ENCODE measurements around the gene MFAP3L.

Gene MFAP3L

DNA sequence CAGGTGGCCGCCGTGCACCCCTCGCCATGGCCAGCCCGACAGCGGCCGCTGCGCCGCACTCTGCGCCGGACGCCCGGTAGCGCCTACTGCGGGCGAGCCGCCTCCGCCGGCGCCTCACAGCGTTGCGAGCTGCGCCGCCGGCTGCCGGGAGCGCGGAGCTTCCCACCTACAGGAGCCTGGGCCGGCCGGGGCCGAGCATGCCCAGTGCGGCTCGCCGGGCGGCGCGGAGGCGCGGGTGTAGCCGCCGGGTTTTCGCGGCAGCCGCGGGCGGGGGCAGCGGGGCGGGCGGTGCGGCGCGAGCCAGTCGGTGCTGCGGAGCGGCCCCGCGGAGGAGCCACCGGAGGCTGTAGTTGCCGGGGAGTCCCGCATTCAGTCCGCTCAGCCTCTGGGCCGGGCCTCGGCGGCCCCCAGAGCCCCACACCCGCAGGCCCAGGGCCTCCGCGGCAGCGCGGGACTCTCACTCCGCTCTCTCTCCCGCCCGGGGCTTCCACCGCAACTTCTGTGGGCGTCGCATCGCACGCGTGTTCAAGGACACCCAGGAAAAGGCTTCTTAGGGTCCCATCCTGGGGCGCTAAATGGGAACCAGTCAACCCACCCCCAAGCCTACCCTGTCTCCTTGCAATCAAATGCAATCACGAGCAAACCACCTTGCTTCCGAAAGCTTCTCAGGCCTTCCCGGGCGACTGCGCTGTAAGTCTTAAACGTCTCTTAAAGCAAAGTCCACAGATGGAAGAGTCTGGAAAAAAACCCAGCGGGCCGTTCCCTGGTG, at the start of gene MFAP3L:
MFAP3L (minus strand) TSS at position 143 of the 769 bp plus-strand sequence. CDS start 20,518 bp downstream, outside the sequence.
- in situ Hi-C loops (cut with HindIII; ENCODE audit: low sequenced_read_pairs), result no loop called here

DNA sequence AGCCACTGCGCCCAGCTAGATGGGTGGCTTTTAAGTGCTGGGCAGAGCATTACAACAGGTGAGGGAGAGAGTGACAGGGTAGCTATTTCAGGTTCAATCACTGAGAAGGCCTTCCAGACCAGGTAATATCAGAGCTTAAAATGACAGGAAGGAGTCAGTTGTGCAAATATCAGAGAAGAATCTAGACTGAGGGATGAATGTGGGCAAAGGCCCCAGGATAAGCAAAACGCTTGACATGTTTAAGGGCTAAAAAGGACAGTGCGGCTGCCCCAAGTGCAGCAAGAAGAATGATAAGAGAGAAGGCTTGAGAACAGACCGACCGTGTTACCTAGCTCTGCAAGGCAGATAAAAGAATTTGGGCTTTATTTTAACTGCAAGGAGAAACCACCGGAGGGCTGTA, 45.0 kb upstream of the MFAP3L start:
- in situ Hi-C loops (cut with HindIII; ENCODE audit: low sequenced_read_pairs), result no loop called here

- in situ Hi-C loops (cut with HindIII; ENCODE audit: low sequenced_read_pairs), result no loop called here
Measured at GRCh38 chr4:170068438-170069128, 42.4 kb upstream of the MFAP3L start.

DNA sequence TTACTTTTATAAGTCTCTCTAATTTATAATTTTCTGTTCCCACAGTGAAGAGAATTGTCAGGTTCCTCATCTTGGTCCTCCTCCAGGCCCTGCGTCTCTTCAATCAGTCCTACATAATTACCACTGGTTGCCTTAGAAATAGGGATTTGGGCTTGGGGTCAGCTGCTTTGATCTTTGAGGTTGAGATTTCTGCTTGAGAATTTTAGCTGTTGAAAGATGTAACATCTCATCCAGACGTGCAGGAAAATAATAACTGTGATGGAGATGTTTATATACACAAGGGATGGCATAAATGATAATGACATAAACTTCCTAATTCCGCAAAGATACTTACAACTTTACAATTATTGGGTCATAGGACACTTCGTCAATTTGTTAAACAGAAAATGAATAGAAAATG, 33.2 kb upstream of the MFAP3L start:
- in situ Hi-C loops (cut with HindIII; ENCODE audit: low sequenced_read_pairs), result no loop called here

DNA sequence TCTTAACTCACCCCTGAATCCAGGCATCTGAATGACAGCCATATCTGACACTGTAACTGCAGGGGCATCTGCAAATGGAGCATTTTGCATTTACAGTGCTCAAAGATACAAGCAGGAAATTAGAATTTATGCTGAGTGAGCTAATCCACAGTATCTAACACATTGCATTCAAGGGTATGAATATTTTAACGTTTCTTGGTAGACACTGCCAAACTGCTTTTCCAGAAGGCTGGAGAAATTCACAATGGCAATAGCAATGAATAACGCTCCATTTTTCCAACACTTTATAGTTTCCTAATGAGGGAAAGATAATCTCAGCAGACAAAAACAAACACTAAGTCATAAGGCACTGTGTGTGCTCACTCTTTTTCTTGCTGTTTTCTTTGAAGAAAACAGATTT, 32.6 kb upstream of the MFAP3L start:
- in situ Hi-C loops (cut with HindIII; ENCODE audit: low sequenced_read_pairs), result no loop called here

GRCh38 chr4:170057866-170058265, 31.7 kb upstream of the MFAP3L start:
- in situ Hi-C loops (cut with HindIII; ENCODE audit: low sequenced_read_pairs), result no loop called here

GRCh38 chr4:170052919-170053318, 26.7 kb upstream of the MFAP3L start:
- in situ Hi-C loops (cut with HindIII; ENCODE audit: low sequenced_read_pairs), result no loop called here

GRCh38 chr4:170051402-170051801, 25.2 kb upstream of the MFAP3L start:
- in situ Hi-C loops (cut with HindIII; ENCODE audit: low sequenced_read_pairs), result no loop called here

DNA sequence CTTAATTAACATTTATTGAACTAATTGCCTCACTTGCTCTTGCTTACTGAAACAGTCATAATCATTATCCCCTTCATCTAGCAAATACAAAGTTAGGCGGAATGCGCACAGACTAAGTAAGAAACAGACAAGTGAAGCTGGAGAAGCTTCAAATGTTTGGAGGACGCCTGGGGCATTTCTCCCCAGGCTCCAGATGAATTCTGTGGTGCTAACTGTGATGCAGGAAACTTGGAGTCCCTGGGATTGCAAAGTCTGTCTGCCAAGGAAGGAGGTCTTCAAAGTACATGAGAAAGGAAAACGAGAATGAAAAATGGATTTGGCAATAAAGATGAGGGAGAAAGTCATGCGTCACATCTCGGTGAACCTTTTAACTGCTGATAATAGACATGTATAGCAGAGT, 23.6 kb upstream of the MFAP3L start:
- in situ Hi-C loops (cut with HindIII; ENCODE audit: low sequenced_read_pairs), result loop anchor here (10.0 kb wide), 1 partner anchor 245 kb away; no protein-coding TSS in a partner anchor

DNA sequence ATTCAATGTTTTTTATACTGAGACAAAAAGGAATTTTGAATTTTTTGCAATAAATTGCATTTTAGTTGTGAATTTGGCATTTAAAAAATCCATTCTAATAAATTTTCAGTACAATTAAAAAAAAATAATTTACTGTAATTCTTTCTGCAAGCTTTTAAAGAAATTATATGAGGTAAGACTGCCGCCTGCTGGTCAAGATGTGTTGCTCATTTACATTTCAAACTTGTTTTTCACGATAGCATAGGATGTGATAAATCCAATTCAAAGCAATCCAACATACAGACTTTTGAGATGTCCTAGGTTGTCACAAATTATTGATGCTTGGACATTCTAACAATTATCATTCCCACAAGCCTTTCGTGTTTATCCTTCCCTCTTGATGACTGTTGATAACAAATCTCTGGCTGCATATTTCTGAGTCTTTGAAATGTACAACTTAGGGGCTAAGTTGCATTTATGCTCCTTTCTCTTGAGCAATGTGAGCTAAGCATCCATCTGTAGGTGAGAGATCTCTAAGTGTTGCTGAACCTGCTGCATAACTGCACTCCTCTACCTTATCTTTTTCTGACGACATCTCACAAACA, 21.7 kb upstream of the MFAP3L start:
- in situ Hi-C loops (cut with HindIII; ENCODE audit: low sequenced_read_pairs), result loop anchor here (10.0 kb wide), 1 partner anchor 243 kb away; no protein-coding TSS in a partner anchor

DNA sequence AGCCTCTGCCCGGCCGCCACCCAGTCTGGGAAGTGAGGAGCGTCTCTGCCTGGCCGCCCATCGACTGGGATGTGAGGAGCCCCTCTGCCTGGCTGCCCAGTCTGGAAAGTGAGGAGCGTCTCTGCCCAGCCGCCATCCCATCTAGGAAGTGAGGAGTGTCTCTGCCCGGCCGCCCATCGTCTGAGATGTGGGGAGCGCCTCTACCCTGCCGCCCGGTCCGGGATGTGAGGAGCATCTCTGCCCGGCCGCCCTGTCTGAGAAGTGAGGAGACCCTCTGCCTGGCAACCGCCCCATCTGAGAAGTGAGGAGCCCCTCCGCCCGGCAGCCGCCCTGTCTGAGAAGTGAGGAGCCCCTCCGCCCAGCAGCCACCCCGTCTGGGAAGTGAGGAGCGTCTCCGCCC, 20.0 kb upstream of the MFAP3L start:
- in situ Hi-C loops (cut with HindIII; ENCODE audit: low sequenced_read_pairs), result loop anchor here (10.0 kb wide), 1 partner anchor 241 kb away; no protein-coding TSS in a partner anchor

DNA sequence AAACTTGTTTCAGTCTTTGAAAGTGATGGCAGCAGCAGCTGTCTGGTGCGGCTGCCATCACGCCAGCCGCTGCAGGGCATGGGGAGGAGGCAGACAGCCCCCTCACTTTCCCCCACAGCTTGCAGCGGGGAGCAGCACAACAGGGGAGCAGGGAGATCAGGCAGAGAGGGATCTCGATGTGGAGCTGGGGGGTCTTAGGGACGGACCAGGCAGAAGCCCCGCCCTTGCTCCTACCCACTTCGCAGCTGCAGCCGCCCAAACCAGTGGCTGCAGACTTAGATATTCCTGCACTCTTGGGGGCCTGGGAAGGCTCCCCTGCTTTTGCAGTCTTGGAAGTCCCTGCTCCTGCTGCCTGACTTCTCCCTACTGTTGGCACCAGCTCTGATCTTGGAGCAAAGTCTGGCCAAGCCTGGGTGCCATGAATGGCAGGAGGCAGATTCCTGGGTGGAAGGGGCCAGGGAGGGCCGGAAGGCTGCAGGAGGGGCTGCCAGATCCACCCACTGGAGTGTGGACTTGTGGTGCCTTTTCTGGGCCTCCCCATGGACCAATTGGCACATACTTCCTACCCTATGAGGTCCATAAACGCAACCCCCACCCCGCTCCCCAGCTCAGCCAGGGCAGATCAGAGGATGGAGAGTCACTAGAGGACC, 14.0 kb upstream of the MFAP3L start:
- in situ Hi-C loops (cut with HindIII; ENCODE audit: low sequenced_read_pairs), result loop anchor here (10.0 kb wide), 1 partner anchor 235 kb away; no protein-coding TSS in a partner anchor

GRCh38 chr4:170038769-170039168, 12.6 kb upstream of the MFAP3L start:
- in situ Hi-C loops (cut with HindIII; ENCODE audit: low sequenced_read_pairs), result no loop called here

DNA sequence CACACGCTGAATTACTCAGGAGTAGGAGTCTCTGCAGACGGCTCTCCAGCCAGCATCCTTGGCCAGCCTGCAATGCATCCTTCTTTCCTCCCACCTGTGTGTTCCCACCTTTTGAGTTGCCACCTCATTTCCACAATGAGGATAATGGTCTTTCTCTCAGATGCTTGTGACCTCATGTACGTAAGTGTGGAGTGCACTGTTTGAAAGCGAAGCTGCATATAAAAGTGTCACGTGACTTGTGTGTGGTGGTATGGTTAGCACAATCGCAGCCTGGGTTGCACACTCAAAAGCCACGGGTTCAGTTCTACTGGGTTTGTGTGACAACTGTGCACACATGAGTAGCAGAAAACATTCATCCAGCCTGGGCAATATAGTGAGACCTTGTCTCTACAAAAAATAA, 12.0 kb upstream of the MFAP3L start:
- in situ Hi-C loops (cut with HindIII; ENCODE audit: low sequenced_read_pairs), result no loop called here

DNA sequence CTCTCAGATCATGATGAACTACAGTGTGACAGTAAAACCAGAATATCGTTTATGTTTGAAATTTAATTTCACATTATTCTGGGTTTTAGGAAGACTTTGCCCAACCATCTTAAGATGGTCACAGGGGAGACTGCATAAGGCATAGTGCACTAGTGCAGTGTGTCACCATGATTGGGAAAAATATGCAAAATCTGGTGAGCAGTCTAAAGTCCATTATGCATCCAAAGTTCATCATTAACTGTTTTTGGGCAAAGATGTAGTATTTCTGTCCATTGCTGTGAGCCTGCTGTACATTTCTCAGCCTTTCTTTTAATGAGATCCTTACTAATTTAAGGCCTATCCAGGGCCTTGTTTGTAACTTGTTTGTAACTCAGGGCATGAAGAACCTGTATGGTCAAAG, 11.3 kb upstream of the MFAP3L start:
- in situ Hi-C loops (cut with HindIII; ENCODE audit: low sequenced_read_pairs), result no loop called here

DNA sequence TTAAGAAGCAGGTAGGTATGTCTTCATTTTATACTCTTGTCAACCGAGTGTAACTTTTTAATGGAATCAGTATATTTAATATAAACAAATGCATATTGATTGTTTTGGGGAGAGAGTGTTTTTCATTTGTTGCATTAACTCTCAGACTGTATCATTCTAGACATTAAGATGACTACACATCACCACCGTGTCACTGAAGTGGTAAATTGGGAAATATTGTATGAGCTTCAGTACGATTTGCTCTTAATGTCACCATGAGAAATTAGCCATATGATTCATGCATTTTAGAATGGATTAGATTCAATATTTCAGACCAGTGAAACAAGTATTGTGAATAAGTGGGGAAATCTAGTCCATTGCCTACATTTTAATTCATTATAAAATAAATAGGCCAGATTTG, 9.7 kb upstream of the MFAP3L start:
- in situ Hi-C loops (cut with HindIII; ENCODE audit: low sequenced_read_pairs), result no loop called here

DNA sequence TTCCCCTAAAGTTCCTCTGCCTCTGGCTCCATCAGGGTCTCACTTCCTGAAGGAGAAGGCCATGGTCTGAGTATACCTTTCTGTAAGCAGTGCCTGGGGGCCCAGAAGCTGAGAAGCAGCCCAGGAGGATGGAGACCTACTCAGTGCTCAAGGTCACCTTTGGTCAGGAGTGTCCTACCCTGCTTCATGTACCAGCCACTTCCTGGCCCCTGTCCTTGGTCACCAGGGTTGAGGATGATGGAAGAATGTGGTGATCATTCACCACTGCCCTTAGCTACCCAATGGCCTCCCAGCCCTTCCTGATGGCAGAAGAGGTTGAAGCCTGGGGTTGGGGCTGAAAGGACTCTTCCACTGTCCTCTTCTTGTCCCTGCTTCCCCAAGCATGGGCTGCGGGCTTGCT, 9.0 kb upstream of the MFAP3L start:
- in situ Hi-C loops (cut with HindIII; ENCODE audit: low sequenced_read_pairs), result no loop called here

- in situ Hi-C loops (cut with HindIII; ENCODE audit: low sequenced_read_pairs), result no loop called here
Measured at GRCh38 chr4:170033999-170034398, 7.8 kb upstream of the MFAP3L start.

DNA sequence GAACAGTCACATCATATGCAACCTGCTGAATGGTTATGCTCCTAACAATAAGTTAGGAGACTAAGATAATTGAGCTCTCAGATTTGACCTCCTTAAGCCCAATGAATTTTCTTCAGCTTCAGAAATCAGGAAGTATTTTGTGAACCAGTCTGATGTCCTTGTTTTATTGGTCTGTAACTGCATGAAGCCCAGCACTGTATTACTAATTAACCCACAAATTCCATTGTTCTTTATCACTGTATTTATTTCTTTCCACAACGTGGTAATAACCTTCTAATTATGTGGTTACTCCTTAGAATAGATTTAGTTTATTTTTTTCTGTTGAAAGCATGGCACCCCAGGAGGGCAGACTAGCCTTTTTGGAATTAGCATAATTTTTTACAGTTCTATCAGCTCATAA, 3.9 kb upstream of the MFAP3L start:
- in situ Hi-C loops (cut with HindIII; ENCODE audit: low sequenced_read_pairs), result no loop called here

DNA sequence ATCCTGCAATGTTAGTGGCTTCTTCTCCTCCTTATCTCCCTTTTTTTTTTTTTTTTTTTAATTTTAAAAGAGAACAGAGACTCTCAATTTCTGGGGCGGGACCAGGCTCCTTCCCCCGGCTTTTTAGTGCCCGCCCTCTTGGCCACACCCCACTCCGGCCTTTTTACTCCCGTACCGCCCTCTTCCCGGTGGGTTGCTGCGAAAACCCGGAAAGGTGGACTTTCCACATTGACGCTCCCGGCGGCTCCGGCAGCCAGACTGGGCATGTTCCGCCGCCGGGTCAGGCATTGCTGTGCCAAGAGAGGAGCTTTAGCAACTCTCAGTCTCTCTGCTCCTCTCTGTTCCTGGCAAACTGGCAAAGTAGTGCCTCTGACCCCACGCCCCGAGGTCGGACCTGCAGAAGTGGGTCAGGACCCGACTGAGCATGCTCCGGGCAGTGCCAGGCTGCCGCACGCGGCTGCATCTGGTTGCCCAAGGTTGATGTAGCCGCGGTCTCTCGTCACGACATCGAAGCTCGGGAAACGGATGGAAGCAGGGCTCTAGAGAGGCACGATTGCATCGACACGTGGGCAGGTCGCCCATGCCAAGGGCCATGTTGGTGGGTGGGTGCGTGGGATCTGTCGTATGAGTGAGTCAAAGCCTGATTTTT, 1.1 kb upstream of the MFAP3L start:
- in situ Hi-C loops (cut with HindIII; ENCODE audit: low sequenced_read_pairs), result no loop called here
